GM19463 (cell line): ENCODE measurements around the gene RBP3.
A peak's percentile ranks its signal among the peaks of the same experiment; 100 is the strongest.

Source experiments
- ATAC-seq: cut with Tn5 transposase; IDR thresholded peaks from one replicate; pipeline ENCODE4 v1.9.1; 2021; ENCODE audit warnings: mild to moderate bottlenecking, moderate library complexity; ENCODE audit not compliant: unreplicated experiment

Gene RBP3

DNA sequence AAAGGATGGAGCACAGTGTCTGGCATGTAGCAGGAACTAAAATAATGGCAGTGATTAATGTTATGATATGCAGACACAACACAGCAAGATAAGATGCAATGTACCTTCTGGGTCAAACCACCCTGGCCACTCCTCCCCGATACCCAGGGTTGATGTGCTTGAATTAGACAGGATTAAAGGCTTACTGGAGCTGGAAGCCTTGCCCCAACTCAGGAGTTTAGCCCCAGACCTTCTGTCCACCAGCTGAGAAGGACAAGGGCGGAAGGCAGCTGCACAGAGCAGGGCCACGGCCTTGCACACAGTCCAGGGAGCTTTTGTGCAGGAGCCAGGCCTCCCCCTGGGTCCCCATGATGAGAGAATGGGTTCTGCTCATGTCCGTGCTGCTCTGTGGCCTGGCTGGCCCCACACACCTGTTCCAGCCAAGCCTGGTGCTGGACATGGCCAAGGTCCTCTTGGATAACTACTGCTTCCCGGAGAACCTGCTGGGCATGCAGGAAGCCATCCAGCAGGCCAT is at the start of gene RBP3:
TSS of gene RBP3 (plus strand) at position 226 of the 514 bp plus-strand sequence. CDS start at position 348, 122 bp downstream.
- ATAC-seq, result no peak

- no peak for ATAC-seq
Measured at GRCh38 chr10:47298715-47299114, 49.4 kb upstream of the RBP3 start.

GRCh38 chr10:47299611-47300428 is 48.3 kb upstream of the RBP3 start, which contains the start of gene GDF10:
Gene GDF10, plus strand, starts transcription at chr10:47300197. Its CDS starts 455 bp downstream, at chr10:47300652.
- ATAC-seq, result no peak

DNA sequence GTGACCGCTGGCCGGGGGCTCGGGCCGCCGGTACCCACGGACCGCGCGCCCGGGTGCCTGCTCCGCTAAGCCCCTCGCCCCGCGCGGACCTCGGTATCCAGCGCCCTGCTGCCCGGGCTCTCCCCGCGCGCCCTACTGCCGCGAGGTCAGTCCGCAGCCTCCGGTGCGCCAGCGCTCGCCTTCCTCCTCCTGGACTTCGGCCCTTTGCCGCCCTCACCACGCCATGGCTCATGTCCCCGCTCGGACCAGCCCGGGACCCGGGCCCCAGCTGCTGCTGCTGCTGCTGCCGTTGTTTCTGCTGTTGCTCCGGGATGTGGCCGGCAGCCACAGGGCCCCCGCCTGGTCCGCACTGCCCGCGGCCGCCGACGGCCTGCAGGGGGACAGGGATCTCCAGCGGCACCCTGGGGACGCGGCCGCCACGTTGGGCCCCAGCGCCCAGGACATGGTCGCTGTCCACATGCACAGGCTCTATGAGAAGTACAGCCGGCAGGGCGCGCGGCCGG is 47.7 kb upstream of the RBP3 start:
- ATAC-seq, result no peak

DNA sequence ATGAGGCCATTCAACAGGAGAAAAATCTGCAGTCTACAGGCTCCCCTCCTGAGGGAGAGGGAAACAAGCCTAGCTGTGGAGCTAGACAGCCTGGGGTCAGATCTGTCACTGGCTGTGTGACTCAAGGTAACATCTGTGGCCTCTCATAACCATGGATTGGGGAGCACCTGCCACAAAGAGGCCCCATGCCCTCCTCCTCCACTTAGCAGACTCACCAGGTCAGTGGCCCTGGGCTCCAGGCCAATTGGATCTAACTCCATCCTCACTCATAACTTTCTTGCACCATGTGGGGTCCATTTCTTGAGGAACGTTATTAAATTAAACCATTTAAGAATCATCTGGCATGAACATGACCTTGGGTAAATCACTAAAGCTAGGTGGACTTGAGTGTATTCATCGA is 46.3 kb upstream of the RBP3 start:
- ATAC-seq, result no peak

DNA sequence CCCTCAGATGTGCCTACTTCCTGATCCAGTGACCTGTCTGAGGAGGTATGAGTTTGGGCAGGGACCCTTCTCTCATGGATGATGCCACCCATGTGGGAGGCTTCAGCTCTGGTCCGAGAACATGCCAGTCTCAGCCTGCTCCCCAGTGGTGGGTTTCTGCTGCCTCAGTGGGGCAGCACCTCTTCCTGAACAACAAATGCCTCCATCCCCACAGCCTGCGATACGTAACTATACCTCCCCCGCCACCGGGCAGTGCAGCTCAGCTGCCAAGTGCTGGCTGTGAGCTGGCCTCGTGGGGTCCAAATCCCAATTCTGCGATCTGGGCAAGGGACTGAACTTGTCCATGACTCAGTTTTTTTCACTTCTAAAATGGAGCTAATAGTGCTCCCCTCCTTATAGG is 45.1 kb upstream of the RBP3 start:
- ATAC-seq, result no peak

DNA sequence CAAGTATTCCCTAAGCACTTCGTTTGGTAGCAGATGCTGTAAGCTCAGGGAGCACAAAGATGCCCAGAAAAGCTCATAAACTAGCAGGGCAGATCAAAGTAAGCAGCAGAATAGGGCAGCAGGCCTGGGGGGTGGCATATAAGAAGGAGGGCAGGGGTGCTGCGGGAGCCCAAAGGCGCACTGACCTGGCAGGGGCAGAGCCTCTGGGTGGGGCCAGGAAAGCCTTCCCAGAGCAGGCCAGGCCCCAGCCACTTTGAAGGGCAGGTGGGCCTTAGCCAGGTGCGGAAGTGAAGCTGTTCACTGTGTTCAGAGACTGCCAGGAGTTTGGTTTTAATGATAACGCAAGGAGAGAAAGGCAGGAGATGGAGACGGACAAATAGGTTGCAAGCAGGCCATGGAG is 44.3 kb upstream of the RBP3 start:
- no peak for ATAC-seq

DNA sequence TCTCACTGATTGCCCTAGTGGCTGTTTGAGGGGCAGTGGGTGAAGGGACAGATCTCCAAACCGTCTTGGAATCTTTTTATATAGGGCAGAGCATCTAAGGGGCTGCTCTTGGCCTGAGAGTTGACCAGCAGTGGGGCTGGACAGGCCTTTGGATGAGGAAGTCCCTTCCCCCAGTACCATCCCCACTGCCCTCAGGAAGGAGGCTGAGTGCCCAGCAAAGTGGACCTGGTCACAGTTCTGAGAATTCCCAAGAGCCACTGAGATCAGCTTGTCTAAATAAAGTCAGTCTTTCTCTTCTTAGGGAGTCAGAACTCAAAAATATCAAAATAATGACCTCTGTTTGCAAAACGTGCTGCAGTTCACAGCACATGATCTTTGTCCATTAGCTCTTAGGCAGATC is 42.6 kb upstream of the RBP3 start:
- no peak for ATAC-seq

DNA sequence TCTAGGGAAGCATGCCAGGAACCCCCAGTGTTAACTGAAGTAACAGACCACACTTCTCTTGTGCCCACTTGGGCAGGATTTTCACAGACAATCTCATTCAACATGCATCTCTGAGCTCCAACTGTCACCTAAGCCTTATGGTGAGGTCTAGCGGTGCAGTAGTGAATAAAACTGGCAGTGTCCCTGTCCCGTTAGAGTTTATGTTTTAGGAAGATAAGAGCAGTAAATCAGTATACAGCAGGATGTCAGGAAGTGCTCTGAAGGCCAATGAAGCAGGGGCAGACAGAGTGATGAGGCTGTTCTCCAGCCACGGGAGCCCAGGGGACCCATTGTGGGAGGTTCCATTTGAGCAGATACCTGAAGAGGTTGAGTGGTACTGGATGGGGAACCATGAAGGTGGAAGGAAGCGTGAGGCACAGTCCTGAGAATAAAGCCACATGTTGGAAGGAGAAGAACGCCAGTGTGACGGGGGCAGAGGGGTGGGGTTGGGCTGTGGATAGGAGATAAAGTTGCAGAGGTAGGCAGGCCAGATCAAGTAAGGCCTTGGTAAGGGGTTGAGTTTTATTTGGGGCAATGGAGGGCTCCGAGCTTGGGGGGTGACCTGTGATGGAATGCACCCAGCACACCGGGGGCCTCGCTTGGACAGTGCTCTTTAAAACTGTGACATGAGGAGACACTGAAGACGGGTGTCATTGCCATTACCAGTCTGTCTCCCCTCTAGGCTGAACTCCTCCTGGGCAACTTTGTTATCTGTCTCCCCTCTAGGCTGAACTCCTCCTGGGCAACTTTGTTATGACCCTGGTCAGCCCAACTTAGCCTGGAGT is 41.6 kb upstream of the RBP3 start:
- no peak for ATAC-seq

DNA sequence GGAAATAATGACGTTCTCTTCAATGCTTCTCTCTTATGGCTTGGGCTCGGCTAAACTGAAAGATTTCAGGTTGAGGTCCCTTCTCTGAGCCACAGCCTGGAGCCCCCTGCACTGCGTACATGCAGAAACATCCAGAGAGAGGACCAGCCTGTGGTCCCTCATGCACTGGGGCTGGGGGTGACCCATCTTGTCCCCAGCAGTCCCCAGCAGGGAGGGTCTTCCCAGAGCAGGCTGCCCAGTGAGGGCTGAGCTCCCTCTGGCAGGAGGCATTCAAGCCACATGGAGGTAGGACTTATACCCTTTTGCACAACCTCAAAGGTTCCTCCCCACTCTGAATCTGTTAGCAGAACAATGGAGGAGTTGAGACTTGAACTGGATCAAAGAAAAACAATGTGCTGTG is 40.8 kb upstream of the RBP3 start:
- ATAC-seq, result no peak

DNA sequence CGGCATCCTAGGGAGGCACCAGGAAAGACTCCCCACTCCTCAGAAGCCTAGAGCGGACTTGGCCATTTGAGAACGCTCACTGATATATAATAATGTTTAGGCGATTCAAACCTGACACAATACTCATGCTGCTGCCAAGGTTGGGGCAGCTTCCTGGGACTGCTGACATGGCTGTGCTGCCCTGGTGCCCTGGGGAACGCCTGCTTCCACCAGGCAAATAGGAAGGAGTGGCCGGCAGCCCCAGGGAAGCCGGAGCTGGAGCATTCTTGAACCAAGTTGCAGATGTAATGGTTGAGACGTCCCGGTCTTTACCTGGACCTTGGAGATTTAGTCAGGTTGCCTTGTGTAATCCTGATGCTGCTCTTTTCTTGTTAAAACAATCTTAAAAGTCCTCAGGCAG is 39.4 kb upstream of the RBP3 start:
- ATAC-seq, result no peak

DNA sequence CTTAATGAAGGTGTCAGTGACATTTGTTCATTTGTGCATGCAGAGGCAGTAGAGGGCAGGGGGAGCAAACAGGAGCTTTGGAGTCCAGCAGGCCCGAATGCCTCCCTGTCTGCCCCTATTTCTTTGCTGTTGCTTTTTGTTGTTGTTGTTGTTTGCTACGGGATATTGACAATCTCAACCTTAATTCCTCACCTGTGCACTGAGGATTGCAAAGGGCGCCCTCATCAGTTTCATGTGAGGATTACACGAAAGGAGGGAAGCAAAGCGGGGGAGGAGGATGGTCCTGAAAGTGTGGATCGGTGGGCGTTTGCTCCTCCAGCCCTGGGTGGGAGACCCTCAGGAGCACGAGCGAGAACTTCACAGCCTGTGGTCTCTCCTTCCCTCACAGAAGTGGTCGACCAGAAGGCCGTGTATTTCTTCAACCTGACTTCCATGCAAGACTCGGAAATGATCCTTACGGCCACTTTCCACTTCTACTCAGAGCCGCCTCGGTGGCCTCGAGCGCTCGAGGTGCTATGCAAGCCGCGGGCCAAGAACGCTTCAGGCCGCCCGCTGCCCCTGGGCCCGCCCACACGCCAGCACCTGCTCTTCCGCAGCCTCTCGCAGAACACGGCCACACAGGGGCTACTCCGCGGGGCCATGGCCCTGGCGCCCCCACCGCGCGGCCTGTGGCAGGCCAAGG is 38.6 kb upstream of the RBP3 start:
- ATAC-seq, result no peak

GRCh38 chr10:47310090-47310505 is 38.1 kb upstream of the RBP3 start:
- no peak for ATAC-seq

DNA sequence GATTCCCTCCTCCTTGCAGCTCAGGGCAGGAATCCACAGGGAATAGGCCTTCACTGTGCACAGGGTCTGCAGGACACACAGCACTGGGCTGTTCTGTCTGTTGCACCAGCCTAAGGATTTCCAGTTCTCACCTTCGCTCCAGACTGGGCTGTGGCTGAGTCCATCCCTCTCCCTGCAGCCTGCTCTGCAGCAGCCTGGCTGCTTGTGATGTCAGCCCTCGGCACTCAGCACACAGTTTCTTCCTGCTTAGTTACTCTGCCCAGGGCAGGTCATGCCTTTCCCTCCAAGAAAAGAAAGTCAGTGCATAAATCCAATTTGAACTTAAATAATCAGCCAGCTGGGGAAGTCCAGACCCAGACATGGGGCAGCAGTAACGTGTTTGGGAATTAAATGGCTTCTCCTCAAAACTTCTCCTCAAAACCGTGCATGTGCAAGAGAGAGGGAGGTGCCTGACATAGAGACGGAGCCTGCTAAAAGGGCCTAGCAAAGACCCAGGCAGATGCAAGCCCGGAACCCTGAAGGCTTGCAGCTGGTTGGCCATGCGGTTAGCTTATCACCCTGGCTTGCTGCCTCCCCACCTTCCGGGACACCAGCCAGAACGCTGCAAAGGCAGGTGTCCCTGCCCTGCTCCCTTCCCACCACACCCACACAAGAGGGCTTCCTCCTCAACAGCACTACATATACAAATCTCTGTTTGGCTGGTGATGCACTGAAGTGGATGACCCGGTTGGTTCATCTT is 36.8 kb upstream of the RBP3 start:
- ATAC-seq, result no peak

- peak; percentile 80 for ATAC-seq
Measured at GRCh38 chr10:47311932-47312662, 36.1 kb upstream of the RBP3 start.

GRCh38 chr10:47312663-47312995 is 35.5 kb upstream of the RBP3 start:
- no peak for ATAC-seq

- ATAC-seq, result no peak
Measured at GRCh38 chr10:47314416-47314970, 33.7 kb upstream of the RBP3 start.

GRCh38 chr10:47315421-47315820 is 32.7 kb upstream of the RBP3 start:
- no peak for ATAC-seq

GRCh38 chr10:47316131-47316530 is 32.0 kb upstream of the RBP3 start:
- ATAC-seq, result no peak
